ENCODE data around the gene NRG4. TPM values are rescaled to one million over a fixed set of nuclear protein-coding genes. Genes with fewer than 3 reads are reported as not detected.
A peak's percentile ranks its signal among the peaks of the same experiment; 100 is the strongest.
"Not testable (repeated sequence)": the region's sequence is repeated elsewhere in the genome, so short reads cannot be mapped to it uniquely, and the experiment has no call there.

The NRG4 gene
- total and polyA plus RNA-seq, 9 of the 15 experiments (the other 6 are each of a cell fraction or from before 2014, with no cell fraction given): 0.33 to 2.5 (median 0.76) TPM

GRCh38 chr15:75910355-75910754 lies 101.9 kb downstream of the NRG4 start:
- FAIRE-seq; DNase-seq (ENCODE audit: extremely low read depth in 1 of 4, low spot score in 3 of 4); H3K9ac ChIP-seq (ENCODE audit: insufficient read depth in 1 of 2, low read depth in 2 of 2, low read length in 2 of 2); BruUV-seq (replicated peaks); ATAC-seq; H3K4me1 ChIP-seq (replicated peaks in 1 of 2; ENCODE audit: control insufficient read depth in 2 of 2, insufficient read depth in 2 of 2, low read length in 2 of 2); H3K9me1 ChIP-seq (ENCODE audit: control insufficient read depth, insufficient read depth, low read length); CTCF ChIA-PET (ENCODE audit: low intra/inter-chr PET ratio); H4K20me1 ChIP-seq (replicated peaks; ENCODE audit: control insufficient read depth, insufficient read depth, low read length); H3K27ac ChIP-seq (ENCODE audit: extremely low read depth, low read depth, low read length); H3K9me3 ChIP-seq (replicated peaks; ENCODE audit: control insufficient read depth, insufficient read depth, low read depth, low read length); in situ Hi-C loops (cut with MboI); H2AFZ ChIP-seq (ENCODE audit: low read depth, low read length); H3K4me3 ChIP-seq; intact Hi-C loops (cut with micrococcal nuclease); H3K4me2 ChIP-seq (ENCODE audit: insufficient read depth, low read length); H3K27me3 ChIP-seq (ENCODE audit: control insufficient read depth in 2 of 2, insufficient read depth in 2 of 2, low read length in 2 of 2): not testable (repeated sequence)
- H3K36me3 ChIP-seq (ENCODE audit: control insufficient read depth, insufficient read depth, low read length): peaks cover 71% of the 10 kb centered on the region
- 93% methylated on average over 3 of the region's 3 CpGs for WGBS (ENCODE audit: insufficient coverage, low coverage, missing lambda C conversion rate)
- peak in 1 of 2 experiments; percentile 93 for TF ChIP-seq AFF1 (IDR thresholded peaks at IDR 0.05; ENCODE audit: low read depth in 1 of 2, partially characterized antibody in 2 of 2)
- peaks cover 69% of the 10 kb centered on the region for H3K79me2 ChIP-seq (ENCODE audit: control insufficient read depth, insufficient read depth, low read length)
- POLR2A ChIA-PET: interaction anchor here (0.7 kb wide), 1 partner anchor 85 kb away, joined by 3 read pairs; no protein-coding TSS in a partner anchor
